Testis (tissue), 3 donors: ENCODE measurements around the gene CLOCK. TPM values are rescaled to one million over a fixed set of nuclear protein-coding genes. Genes with fewer than 3 reads are reported as not detected.

Experiments
- DNase-seq: peaks from one replicate; pipeline ENCODE4 v3.0.0-alpha.2; 2019
- H3K27ac ChIP-seq, 2 donors: fragments of 200-600 bp; sonication (generic); one replicate each; pipeline ENCODE4 v1.5.1; 2019
- H3K27me3 ChIP-seq: fragments of 200-600 bp; sonication (generic); one replicate; pipeline ENCODE4 v1.5.1; 2019
- H3K36me3 ChIP-seq: fragments of 200-600 bp; sonication (generic); one replicate; pipeline ENCODE4 v1.5.1; 2017; ENCODE audit warnings: low read depth; ENCODE audit errors: missing control alignments
- H3K4me1 ChIP-seq: fragments of 200-600 bp; sonication (generic); one replicate; pipeline ENCODE4 v1.5.1; 2019
- H3K4me3 ChIP-seq, 2 donors: fragments of 200-600 bp; sonication (generic); one replicate each; pipeline ENCODE4 v1.5.1; 2017 to 2019
- H3K9me3 ChIP-seq: fragments of 200-600 bp; sonication (generic); one replicate; pipeline ENCODE4 v1.5.1; 2017
- CTCF ChIP-seq, 3 experiments: fragments of 450-650 bp in 2 of 3; fragments of 200-600 bp in 1 of 3; sonication (generic) in 1 of 3; IDR thresholded peaks; one replicate each; pipeline ENCODE4 v1.5.1; 2016 to 2019; ENCODE audit warnings: antibody characterized with exemption in 3 of 3, mild to moderate bottlenecking in 2 of 3, moderate library complexity in 1 of 3
- POLR2A ChIP-seq: fragments of 450-650 bp; IDR thresholded peaks from one replicate; pipeline ENCODE4 v1.6.1; 2017; ENCODE audit warnings: antibody characterized with exemption, mild to moderate bottlenecking, moderate library complexity
- WGBS, 2 donors: methylation state at CpG; one replicate each; pipeline ENCODE4 v1.1.5; 2018; 5-methylcytosine and 5-hydroxymethylcytosine counted together
- intact Hi-C: fragments of 100-400 bp; cut with DNase I; formaldehyde crosslinking; loops from one replicate; pipeline ENCODE4 v1.15.1; 2023; ENCODE audit warnings: low total_unique reads
- polyA plus RNA-seq: library from polyadenylated mRNA; stranded (reverse); fragments of 350-450 nt; fragmentation: Illumina TruSeq; extraction: RNeasy Lipid Tissue Mini Kit (QIAGEN cat#74804); gene quantifications from one replicate; pipeline ENCODE4 v1.2.3, GENCODE V29; 2014; ENCODE audit warnings: low read depth, low replicate concordance; ENCODE audit not compliant: insufficient read depth
- total RNA-seq, 2 donors: library from RNA; depleted of rRNA; stranded (reverse); fragments of >200 nt; gene quantifications; one replicate each; pipeline ENCODE4 v1.2.3, GENCODE V29; 2016

Gene CLOCK
- total and polyA plus RNA-seq, 3 donors from 2014 or later = 41.9 to 48.6 (median 43.4) TPM

DNA sequence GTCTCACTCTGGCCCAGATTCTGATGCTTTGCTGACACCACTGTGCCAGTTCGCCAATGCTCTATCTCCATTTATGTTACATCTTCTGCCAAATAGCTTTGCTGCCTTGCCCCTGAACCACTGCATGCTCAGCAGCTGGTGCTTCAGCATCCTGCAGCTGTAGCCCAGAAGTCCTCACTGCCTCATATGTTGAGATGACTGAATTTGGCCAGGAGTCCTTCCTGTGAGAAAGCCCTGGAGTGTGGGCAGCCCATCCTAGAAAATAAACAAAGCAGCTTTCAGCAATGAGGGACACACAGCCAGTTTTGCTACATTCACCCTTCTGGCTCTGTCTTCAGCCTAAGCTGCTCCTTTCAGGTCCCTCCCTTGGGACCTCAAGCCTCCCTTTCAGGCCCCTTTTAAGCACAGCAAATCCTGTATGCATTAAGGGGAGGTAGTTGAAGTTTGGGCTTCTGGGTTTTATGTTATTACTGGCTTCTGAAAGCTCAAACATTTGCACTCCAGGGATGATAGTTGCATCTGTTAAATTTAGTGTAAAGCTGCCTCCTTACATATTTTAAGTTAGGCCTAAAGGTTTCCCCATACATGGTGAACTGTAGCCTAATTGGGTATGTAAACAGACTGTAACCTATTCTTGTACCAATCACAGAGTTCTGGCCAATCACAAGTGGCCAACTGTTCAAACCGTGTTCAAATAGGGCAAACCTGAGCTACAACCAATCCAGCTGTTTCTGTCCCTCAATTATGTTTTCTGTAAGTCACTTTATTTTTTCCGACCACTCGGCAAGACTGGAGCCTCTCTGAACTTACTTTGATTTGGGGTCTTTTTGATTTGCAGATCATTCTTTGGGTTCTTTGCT is 153.0 kb downstream of the CLOCK start:
- Histone ChIP-seq H3K27me3 (no peaks in the 10 kb centered on the region), H3K4me3 (no peak overlapping the region), H3K36me3 (no peaks in the 10 kb centered on the region), H3K4me1 (peaks cover 19% of the 10 kb centered on the region), H3K27ac (no peak overlapping the region), H3K9me3 (no peaks in the 10 kb centered on the region)
- TF ChIP-seq CTCF (IDR thresholded peaks at IDR 0.05) (no peak), POLR2A (no peak)
- DNase-seq = no peak
- intact Hi-C loops = no loop called here
- WGBS, 2 donors = 78% methylated on average over 4 of the region's 4 CpGs

DNA sequence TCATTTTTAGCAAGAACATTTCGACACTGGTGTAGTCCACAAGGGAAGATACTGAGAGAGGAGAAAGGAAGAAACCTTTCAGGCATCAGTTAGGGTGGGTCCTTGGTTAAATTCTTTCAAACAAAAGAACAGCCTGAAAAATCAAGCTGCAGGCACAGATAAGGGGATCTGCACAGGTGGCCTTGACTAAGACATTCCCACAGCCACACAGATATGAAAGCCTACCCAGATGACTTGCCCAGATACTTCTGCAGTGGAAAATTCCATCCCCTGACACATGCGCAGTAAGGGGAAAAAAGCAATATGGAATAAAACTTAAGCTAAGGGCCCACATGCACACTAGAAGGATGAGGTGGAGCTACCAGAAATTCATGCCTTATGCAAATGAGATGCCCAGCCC is 159.9 kb downstream of the CLOCK start:
- 73 to 76% methylated on average over 2 of the region's 2 CpGs for WGBS, 2 donors
- DNase-seq = no peak
- TF ChIP-seq CTCF (IDR thresholded peaks at IDR 0.05) (no peak), POLR2A (no peak)
- no peaks in the 10 kb centered on the region for H3K36me3 ChIP-seq
- no peak overlapping the region for H3K4me3 ChIP-seq
- H3K4me1 ChIP-seq = no peaks in the 10 kb centered on the region
- no peak overlapping the region for H3K27ac ChIP-seq
- H3K27me3 ChIP-seq = no peaks in the 10 kb centered on the region
- intact Hi-C loops = no loop called here
- no peaks in the 10 kb centered on the region for H3K9me3 ChIP-seq

- Histone ChIP-seq H3K36me3 (no peaks in the 10 kb centered on the region), H3K4me1 (no peaks in the 10 kb centered on the region), H3K9me3 (no peaks in the 10 kb centered on the region), H3K4me3 (no peak overlapping the region), H3K27ac (no peak overlapping the region), H3K27me3 (no peaks in the 10 kb centered on the region)
- intact Hi-C loops = no loop called here
- no peak for DNase-seq
- TF ChIP-seq CTCF (IDR thresholded peaks at IDR 0.05) (no peak), POLR2A (no peak)
Measured at GRCh38 chr4:55386073-55386472, 160.6 kb downstream of the CLOCK start.

DNA sequence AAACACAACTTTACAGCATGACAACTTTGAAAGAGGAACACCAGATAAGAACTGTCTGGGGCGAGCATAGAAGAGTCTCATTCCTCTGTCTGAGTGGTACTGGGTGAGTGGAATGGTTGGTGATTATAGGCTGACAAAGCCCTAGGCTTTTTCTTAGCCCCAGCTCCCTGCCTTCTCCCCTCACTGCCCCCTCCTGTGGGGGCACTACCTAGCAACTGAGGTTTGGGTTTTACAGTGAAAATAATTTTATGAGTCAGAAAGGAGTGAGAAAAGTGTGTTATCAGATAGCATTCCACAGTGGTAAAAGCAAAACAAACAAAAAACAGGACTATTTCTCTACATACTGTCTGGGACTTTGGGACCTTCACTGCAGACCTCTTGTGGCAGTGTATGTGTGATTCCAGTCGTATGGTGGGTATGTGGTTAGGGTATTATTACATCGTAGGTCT is 161.5 kb downstream of the CLOCK start:
- 80 to 88% methylated on average over 3 of the region's 3 CpGs for WGBS, 2 donors
- H3K36me3 ChIP-seq = no peaks in the 10 kb centered on the region
- H3K4me3 ChIP-seq = no peak overlapping the region
- H3K9me3 ChIP-seq = no peaks in the 10 kb centered on the region
- TF ChIP-seq CTCF (IDR thresholded peaks at IDR 0.05) (no peak), POLR2A (no peak)
- intact Hi-C loops = no loop called here
- no peak overlapping the region for H3K27ac ChIP-seq
- H3K27me3 ChIP-seq = no peaks in the 10 kb centered on the region
- DNase-seq = no peak
- no peaks in the 10 kb centered on the region for H3K4me1 ChIP-seq
